ENCODE data around the gene LMX1B.
"Not testable (repeated sequence)": the region's sequence is repeated elsewhere in the genome, so short reads cannot be mapped to it uniquely, and the experiment has no call there.

LMX1B gene

GRCh38 chr9:126706698-126707053 is 92.9 kb downstream of the LMX1B start:
- H2BK12ac ChIP-seq (ENCODE audit: low read length) = no peak overlapping the region
- no peak overlapping the region for H3K9ac ChIP-seq (ENCODE audit: low read depth, low read length, poor library complexity)
- no peak for DNase-seq (ENCODE audit: low spot score)
- H3K4me3 ChIP-seq (ENCODE audit: low read length in 2 of 2) = no peak overlapping the region
- no peak overlapping the region for H2BK15ac ChIP-seq (ENCODE audit: low read length)
- H3K27ac ChIP-seq (replicated peaks; ENCODE audit: low read length) = no peak overlapping the region
- no peaks in the 10 kb centered on the region for H3K36me3 ChIP-seq (replicated peaks in 1 of 2; ENCODE audit: control insufficient read depth in 2 of 2, insufficient read depth in 2 of 2, low read length in 2 of 2)
- H4K8ac ChIP-seq (ENCODE audit: low read depth, low read length) = no peak overlapping the region
- no peak overlapping the region for H2AFZ ChIP-seq (ENCODE audit: low read length)
- no peaks in the 10 kb centered on the region for H3K9me3 ChIP-seq (replicated peaks in 1 of 2; ENCODE audit: control insufficient read depth in 2 of 2, insufficient read depth in 1 of 2, low read depth in 1 of 2, low read length in 2 of 2)
- no peak overlapping the region for H4K91ac ChIP-seq (ENCODE audit: low read depth, low read length, poor library complexity)
- no peak overlapping the region for H2AK5ac ChIP-seq (ENCODE audit: low read depth, low read length)
- H3K14ac ChIP-seq (ENCODE audit: low read length) = no peak overlapping the region
- WGBS, 2 donors (ENCODE audit: extremely low coverage in 2 of 2, insufficient read length in 2 of 2, insufficient replicate concordance in 1 of 2) = no CpG with 5 or more reads among the region's 5 CpGs
- no peak overlapping the region for H3K18ac ChIP-seq (ENCODE audit: low read length)
- H2BK120ac ChIP-seq (ENCODE audit: low read depth, low read length) = no peak overlapping the region
- no peak overlapping the region for H3K23ac ChIP-seq (ENCODE audit: low read depth, low read length, poor library complexity)
- H2BK5ac ChIP-seq (ENCODE audit: low read length) = no peak overlapping the region
- H3K4me1 ChIP-seq (ENCODE audit: control insufficient read depth in 2 of 2, insufficient read depth in 1 of 2, low read depth in 1 of 2, low read length in 2 of 2) = peaks cover 0 to 28% of the 10 kb centered on the region in 2 donors
- H3K79me1 ChIP-seq (ENCODE audit: low read depth, low read length) = no peaks in the 10 kb centered on the region
- H3K27me3 ChIP-seq (ENCODE audit: control insufficient read depth in 3 of 3, insufficient read depth in 3 of 3, low read depth in 1 of 3, low read length in 3 of 3) = peaks cover 0 to 56% (median 23%) of the 10 kb centered on the region in 3 experiments
- H3K4ac ChIP-seq (ENCODE audit: low read length) = no peak overlapping the region
- H3K4me2 ChIP-seq (ENCODE audit: insufficient read depth, low read length, poor library complexity, severe bottlenecking) = no peak overlapping the region

- Histone ChIP-seq H3K18ac (ENCODE audit: low read length) (no peak overlapping the region), H2BK12ac (ENCODE audit: low read length) (no peak overlapping the region), H3K36me3 (replicated peaks in 1 of 2; ENCODE audit: control insufficient read depth in 2 of 2, insufficient read depth in 2 of 2, low read length in 2 of 2) (no peaks in the 10 kb centered on the region), H3K79me1 (ENCODE audit: low read depth, low read length) (no peaks in the 10 kb centered on the region), H3K27ac (replicated peaks; ENCODE audit: low read length) (no peak overlapping the region), H3K9ac (ENCODE audit: low read depth, low read length, poor library complexity) (no peak overlapping the region), H3K23ac (ENCODE audit: low read depth, low read length, poor library complexity) (no peak overlapping the region), H2AFZ (ENCODE audit: low read length) (no peak overlapping the region), H3K4me3 (ENCODE audit: low read length in 2 of 2) (no peak overlapping the region), H3K27me3 (ENCODE audit: control insufficient read depth in 3 of 3, insufficient read depth in 3 of 3, low read depth in 1 of 3, low read length in 3 of 3) (peaks cover 0 to 52% (median 23%) of the 10 kb centered on the region in 3 experiments), H2AK5ac (ENCODE audit: low read depth, low read length) (no peak overlapping the region), H3K14ac (ENCODE audit: low read length) (no peak overlapping the region), H4K8ac (ENCODE audit: low read depth, low read length) (no peak overlapping the region), H3K4ac (ENCODE audit: low read length) (no peak overlapping the region), H2BK120ac (ENCODE audit: low read depth, low read length) (no peak overlapping the region), H3K4me2 (ENCODE audit: insufficient read depth, low read length, poor library complexity, severe bottlenecking) (no peak overlapping the region), H3K9me3 (replicated peaks in 1 of 2; ENCODE audit: control insufficient read depth in 2 of 2, insufficient read depth in 1 of 2, low read depth in 1 of 2, low read length in 2 of 2) (no peaks in the 10 kb centered on the region), H4K91ac (ENCODE audit: low read depth, low read length, poor library complexity) (no peak overlapping the region), H3K4me1 (ENCODE audit: control insufficient read depth in 2 of 2, insufficient read depth in 1 of 2, low read depth in 1 of 2, low read length in 2 of 2) (peaks cover 0 to 28% of the 10 kb centered on the region in 2 donors), H2BK15ac (ENCODE audit: low read length) (no peak overlapping the region), H2BK5ac (ENCODE audit: low read length) (no peak overlapping the region)
- DNase-seq (ENCODE audit: low spot score) = no peak
- WGBS, 2 donors (ENCODE audit: extremely low coverage in 2 of 2, insufficient read length in 2 of 2, insufficient replicate concordance in 1 of 2) = no CpG with 5 or more reads among the region's 4 CpGs
These were observed 93.4 kb downstream of the LMX1B start for GRCh38 chr9:126707083-126707482.

GRCh38 chr9:126707712-126708111 is 94.0 kb downstream of the LMX1B start:
- H3K79me1 ChIP-seq (ENCODE audit: low read depth, low read length); H4K91ac ChIP-seq (ENCODE audit: low read depth, low read length, poor library complexity); H3K9me3 ChIP-seq (replicated peaks in 1 of 2; ENCODE audit: control insufficient read depth in 2 of 2, insufficient read depth in 1 of 2, low read depth in 1 of 2, low read length in 2 of 2); H2AFZ ChIP-seq (ENCODE audit: low read length); H4K8ac ChIP-seq (ENCODE audit: low read depth, low read length); H3K18ac ChIP-seq (ENCODE audit: low read length); DNase-seq (ENCODE audit: low spot score); H2BK5ac ChIP-seq (ENCODE audit: low read length); H2BK15ac ChIP-seq (ENCODE audit: low read length); H3K36me3 ChIP-seq (replicated peaks in 1 of 2; ENCODE audit: control insufficient read depth in 2 of 2, insufficient read depth in 2 of 2, low read length in 2 of 2); H3K4ac ChIP-seq (ENCODE audit: low read length); H3K27ac ChIP-seq (replicated peaks; ENCODE audit: low read length); H3K23ac ChIP-seq (ENCODE audit: low read depth, low read length, poor library complexity); H2AK5ac ChIP-seq (ENCODE audit: low read depth, low read length); H2BK120ac ChIP-seq (ENCODE audit: low read depth, low read length); H3K9ac ChIP-seq (ENCODE audit: low read depth, low read length, poor library complexity); H2BK12ac ChIP-seq (ENCODE audit: low read length); H3K14ac ChIP-seq (ENCODE audit: low read length); H3K4me2 ChIP-seq (ENCODE audit: insufficient read depth, low read length, poor library complexity, severe bottlenecking); H3K4me3 ChIP-seq (ENCODE audit: low read length in 2 of 2): not testable (repeated sequence)
- no CpG with 5 or more reads among the region's 10 CpGs for WGBS, 2 donors (ENCODE audit: extremely low coverage in 2 of 2, insufficient read length in 2 of 2, insufficient replicate concordance in 1 of 2)
- peaks cover 0 to 48% (median 23%) of the 10 kb centered on the region in 3 experiments for H3K27me3 ChIP-seq (ENCODE audit: control insufficient read depth in 3 of 3, insufficient read depth in 3 of 3, low read depth in 1 of 3, low read length in 3 of 3)
- peaks cover 0 to 23% of the 10 kb centered on the region in 2 donors for H3K4me1 ChIP-seq (ENCODE audit: control insufficient read depth in 2 of 2, insufficient read depth in 1 of 2, low read depth in 1 of 2, low read length in 2 of 2)

GRCh38 chr9:126708178-126708577 is 94.5 kb downstream of the LMX1B start:
- Histone ChIP-seq H3K4ac (ENCODE audit: low read length) (no peak overlapping the region), H3K14ac (ENCODE audit: low read length) (no peak overlapping the region), H2AFZ (ENCODE audit: low read length) (no peak overlapping the region), H3K27ac (replicated peaks; ENCODE audit: low read length) (no peak overlapping the region), H3K4me1 (ENCODE audit: control insufficient read depth in 2 of 2, insufficient read depth in 1 of 2, low read depth in 1 of 2, low read length in 2 of 2) (peaks cover 0 to 19% of the 10 kb centered on the region in 2 donors), H3K9ac (ENCODE audit: low read depth, low read length, poor library complexity) (no peak overlapping the region), H3K4me2 (ENCODE audit: insufficient read depth, low read length, poor library complexity, severe bottlenecking) (no peak overlapping the region), H2AK5ac (ENCODE audit: low read depth, low read length) (peak overlapping the region; percentile 78), H3K27me3 (ENCODE audit: control insufficient read depth in 3 of 3, insufficient read depth in 3 of 3, low read depth in 1 of 3, low read length in 3 of 3) (peaks cover 0 to 43% (median 23%) of the 10 kb centered on the region in 3 experiments), H4K8ac (ENCODE audit: low read depth, low read length) (no peak overlapping the region), H3K23ac (ENCODE audit: low read depth, low read length, poor library complexity) (no peak overlapping the region), H3K79me1 (ENCODE audit: low read depth, low read length) (no peaks in the 10 kb centered on the region), H2BK5ac (ENCODE audit: low read length) (no peak overlapping the region), H4K91ac (ENCODE audit: low read depth, low read length, poor library complexity) (no peak overlapping the region), H3K36me3 (replicated peaks in 1 of 2; ENCODE audit: control insufficient read depth in 2 of 2, insufficient read depth in 2 of 2, low read length in 2 of 2) (no peaks in the 10 kb centered on the region), H3K9me3 (replicated peaks in 1 of 2; ENCODE audit: control insufficient read depth in 2 of 2, insufficient read depth in 1 of 2, low read depth in 1 of 2, low read length in 2 of 2) (no peaks in the 10 kb centered on the region), H2BK15ac (ENCODE audit: low read length) (no peak overlapping the region), H3K18ac (ENCODE audit: low read length) (no peak overlapping the region), H3K4me3 (ENCODE audit: low read length in 2 of 2) (no peak overlapping the region), H2BK120ac (ENCODE audit: low read depth, low read length) (no peak overlapping the region), H2BK12ac (ENCODE audit: low read length) (peak overlapping the region; percentile 65)
- DNase-seq (ENCODE audit: low spot score) = no peak
- WGBS, 2 donors (ENCODE audit: extremely low coverage in 2 of 2, insufficient read length in 2 of 2, insufficient replicate concordance in 1 of 2) = no CpG with 5 or more reads among the region's 4 CpGs
